HL-60 (cell line): Measurements from ENCODE around the gene ECI2.

Experiments used
- DNase-seq, 2 experiments: peaks; one replicate each; pipeline ENCODE4 v3.0.0-alpha.2; 2010 to 2020; ENCODE audit warnings: low read depth in 1 of 2, low spot score in 1 of 2
- H3K27ac ChIP-seq: fragments of 250-450 bp; sonication (Bioruptor Pico); replicated peaks from 2 replicates; pipeline ENCODE4 v1.5.1; 2020; ENCODE audit warnings: mild to moderate bottlenecking, moderate library complexity
- H3K27me3 ChIP-seq: fragments of 250-450 bp; sonication (Bioruptor Pico); 2 replicates; pipeline ENCODE4 v1.5.1; 2021; ENCODE audit warnings: mild to moderate bottlenecking, moderate library complexity; ENCODE audit not compliant: insufficient read depth, poor library complexity, severe bottlenecking
- H3K4me3 ChIP-seq: replicated peaks from 2 replicates; pipeline ENCODE4 v1.5.1; 2011; ENCODE audit warnings: mild to moderate bottlenecking, control low read depth, low read length; ENCODE audit not compliant: insufficient read depth
- GABPA ChIP-seq: IDR thresholded peaks from 2 replicates; pipeline ENCODE4 v1.6.1; 2012; ENCODE audit warnings: low read depth
- POLR2AphosphoS5 ChIP-seq: IDR thresholded peaks from 2 replicates; pipeline ENCODE4 v1.6.1; 2012; ENCODE audit warnings: low read depth
- SPI1 ChIP-seq: IDR thresholded peaks from 2 replicates; pipeline ENCODE4 v1.6.1; 2012; ENCODE audit warnings: low read depth, mild to moderate bottlenecking, borderline replicate concordance
- TF ChIP-seq, protein P1 (sequence below): IDR thresholded peaks from one replicate; pipeline ENCODE4 v1.5.1; 2011; ENCODE audit warnings: low read length, control low read depth, inconsistent platforms; ENCODE audit not compliant: insufficient read depth
- TF ChIP-seq, protein P2 (sequence below): IDR thresholded peaks from 2 replicates; pipeline ENCODE4 v1.6.1; 2012; ENCODE audit warnings: low read depth; ENCODE audit not compliant: insufficient replicate concordance

The ECI2 gene

DNA sequence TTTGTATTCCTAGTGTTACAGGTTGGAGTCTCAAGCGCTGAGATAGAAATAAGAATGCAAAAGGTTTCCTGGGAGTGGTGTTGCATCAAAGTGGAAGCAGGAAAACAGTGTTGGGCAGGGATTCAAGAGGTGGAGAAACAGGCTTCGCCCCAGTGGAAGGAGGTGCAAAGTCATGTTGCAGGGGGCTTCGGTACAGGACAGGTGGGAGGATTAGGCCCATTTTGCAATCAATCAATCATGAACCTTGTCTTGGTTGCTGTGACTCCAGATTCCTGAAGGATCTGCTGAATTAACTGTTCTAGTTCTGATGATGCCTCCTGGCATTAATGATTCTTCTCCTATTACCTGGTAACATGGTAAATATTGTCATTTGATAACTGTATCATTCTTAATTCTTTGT lies 34.1 kb downstream of the ECI2 start:
- H3K4me3 ChIP-seq: no peak overlapping the region
- no peaks in the 10 kb centered on the region for H3K27me3 ChIP-seq
- TF ChIP-seq GABPA (no peak), SPI1 (no peak), POLR2AphosphoS5 (no peak)
- TF ChIP-seq, protein P1, sequence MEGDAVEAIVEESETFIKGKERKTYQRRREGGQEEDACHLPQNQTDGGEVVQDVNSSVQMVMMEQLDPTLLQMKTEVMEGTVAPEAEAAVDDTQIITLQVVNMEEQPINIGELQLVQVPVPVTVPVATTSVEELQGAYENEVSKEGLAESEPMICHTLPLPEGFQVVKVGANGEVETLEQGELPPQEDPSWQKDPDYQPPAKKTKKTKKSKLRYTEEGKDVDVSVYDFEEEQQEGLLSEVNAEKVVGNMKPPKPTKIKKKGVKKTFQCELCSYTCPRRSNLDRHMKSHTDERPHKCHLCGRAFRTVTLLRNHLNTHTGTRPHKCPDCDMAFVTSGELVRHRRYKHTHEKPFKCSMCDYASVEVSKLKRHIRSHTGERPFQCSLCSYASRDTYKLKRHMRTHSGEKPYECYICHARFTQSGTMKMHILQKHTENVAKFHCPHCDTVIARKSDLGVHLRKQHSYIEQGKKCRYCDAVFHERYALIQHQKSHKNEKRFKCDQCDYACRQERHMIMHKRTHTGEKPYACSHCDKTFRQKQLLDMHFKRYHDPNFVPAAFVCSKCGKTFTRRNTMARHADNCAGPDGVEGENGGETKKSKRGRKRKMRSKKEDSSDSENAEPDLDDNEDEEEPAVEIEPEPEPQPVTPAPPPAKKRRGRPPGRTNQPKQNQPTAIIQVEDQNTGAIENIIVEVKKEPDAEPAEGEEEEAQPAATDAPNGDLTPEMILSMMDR: no peak
- TF ChIP-seq, protein P2, sequence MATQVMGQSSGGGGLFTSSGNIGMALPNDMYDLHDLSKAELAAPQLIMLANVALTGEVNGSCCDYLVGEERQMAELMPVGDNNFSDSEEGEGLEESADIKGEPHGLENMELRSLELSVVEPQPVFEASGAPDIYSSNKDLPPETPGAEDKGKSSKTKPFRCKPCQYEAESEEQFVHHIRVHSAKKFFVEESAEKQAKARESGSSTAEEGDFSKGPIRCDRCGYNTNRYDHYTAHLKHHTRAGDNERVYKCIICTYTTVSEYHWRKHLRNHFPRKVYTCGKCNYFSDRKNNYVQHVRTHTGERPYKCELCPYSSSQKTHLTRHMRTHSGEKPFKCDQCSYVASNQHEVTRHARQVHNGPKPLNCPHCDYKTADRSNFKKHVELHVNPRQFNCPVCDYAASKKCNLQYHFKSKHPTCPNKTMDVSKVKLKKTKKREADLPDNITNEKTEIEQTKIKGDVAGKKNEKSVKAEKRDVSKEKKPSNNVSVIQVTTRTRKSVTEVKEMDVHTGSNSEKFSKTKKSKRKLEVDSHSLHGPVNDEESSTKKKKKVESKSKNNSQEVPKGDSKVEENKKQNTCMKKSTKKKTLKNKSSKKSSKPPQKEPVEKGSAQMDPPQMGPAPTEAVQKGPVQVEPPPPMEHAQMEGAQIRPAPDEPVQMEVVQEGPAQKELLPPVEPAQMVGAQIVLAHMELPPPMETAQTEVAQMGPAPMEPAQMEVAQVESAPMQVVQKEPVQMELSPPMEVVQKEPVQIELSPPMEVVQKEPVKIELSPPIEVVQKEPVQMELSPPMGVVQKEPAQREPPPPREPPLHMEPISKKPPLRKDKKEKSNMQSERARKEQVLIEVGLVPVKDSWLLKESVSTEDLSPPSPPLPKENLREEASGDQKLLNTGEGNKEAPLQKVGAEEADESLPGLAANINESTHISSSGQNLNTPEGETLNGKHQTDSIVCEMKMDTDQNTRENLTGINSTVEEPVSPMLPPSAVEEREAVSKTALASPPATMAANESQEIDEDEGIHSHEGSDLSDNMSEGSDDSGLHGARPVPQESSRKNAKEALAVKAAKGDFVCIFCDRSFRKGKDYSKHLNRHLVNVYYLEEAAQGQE: no peak
- no peak for DNase-seq
- H3K27ac ChIP-seq: no peak overlapping the region

DNA sequence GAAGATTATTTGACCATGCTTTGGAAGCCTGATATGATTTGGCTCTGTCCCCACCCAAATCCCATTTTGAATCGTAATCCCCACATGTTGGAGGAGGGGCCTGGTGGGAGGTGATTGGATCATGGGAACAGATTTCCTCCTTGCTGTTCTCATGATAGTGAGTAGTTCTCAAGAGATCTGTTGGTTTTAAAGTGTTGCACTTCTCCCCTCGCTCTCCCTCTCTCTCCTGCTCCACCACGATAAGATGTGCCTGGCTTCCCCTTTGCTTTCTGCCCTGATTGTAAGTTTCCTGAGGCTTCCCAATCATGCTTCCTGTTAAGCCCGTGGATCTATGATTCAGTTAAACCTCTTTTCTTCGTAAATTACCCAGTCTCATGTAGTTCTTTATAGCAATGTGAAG lies 34.7 kb downstream of the ECI2 start:
- H3K27ac ChIP-seq: no peak overlapping the region
- no peak for DNase-seq
- H3K4me3 ChIP-seq: no peak overlapping the region
- no peaks in the 10 kb centered on the region for H3K27me3 ChIP-seq
- TF ChIP-seq GABPA (no peak), POLR2AphosphoS5 (no peak), SPI1 (no peak)
- TF ChIP-seq, protein P1: no peak
- TF ChIP-seq, protein P2: no peak

DNA sequence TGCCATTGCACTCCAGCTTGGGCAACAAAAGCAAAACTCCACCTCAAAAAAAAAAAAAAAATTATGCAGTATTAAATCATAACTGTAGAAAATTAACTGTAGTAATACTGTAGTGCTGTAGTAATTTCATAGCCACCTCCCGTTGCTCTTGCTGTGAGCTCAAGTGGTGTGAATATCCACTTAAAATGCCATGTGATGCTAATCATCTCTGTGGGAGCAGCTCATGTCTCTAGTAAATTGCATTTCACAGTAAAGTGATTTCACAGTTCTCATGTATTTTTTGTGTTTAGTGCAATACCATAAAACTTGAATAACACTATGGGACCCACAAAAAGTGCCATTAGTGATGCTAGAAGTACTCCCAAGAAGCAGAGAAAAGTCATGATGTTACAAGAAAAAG lies 42.1 kb downstream of the ECI2 start:
- DNase-seq: no peak
- H3K27me3 ChIP-seq: no peaks in the 10 kb centered on the region
- no peak overlapping the region for H3K27ac ChIP-seq
- H3K4me3 ChIP-seq: no peak overlapping the region
- no peak for TF ChIP-seq SPI1
- TF ChIP-seq GABPA: no peak
- TF ChIP-seq, protein P1: no peak
- no peak for TF ChIP-seq POLR2AphosphoS5
- TF ChIP-seq, protein P2: no peak
